H1 (cell line): ENCODE measurements around the gene TATDN2. TPM values are rescaled to one million over a fixed set of nuclear protein-coding genes. Genes with fewer than 3 reads are reported as not detected.

Source experiments
- CTCF ChIA-PET: fragments of 300-600 bp; sonication (Branson Sonifier 250); formaldehyde crosslinking; loops from one replicate; lab custom pipeline; 2021; ENCODE audit not compliant: partially characterized antibody; lab: Charles Lee
- POLR2A ChIA-PET: fragments of 300-600 bp; sonication (Branson Sonifier 250); formaldehyde crosslinking; loops from one replicate; lab custom pipeline; 2021; ENCODE audit warnings: inconsistent platforms; ENCODE audit not compliant: partially characterized antibody; lab: Charles Lee
- DNase-seq, 2 experiments: peaks; one replicate each; pipeline versions ENCODE4 v3.0.0 to v3.0.0-alpha.2; 2010 to 2022; ENCODE audit warnings: low spot score in 2 of 2, low read depth in 1 of 2, mixed read lengths in 1 of 2
- FAIRE-seq: peaks from 2 replicates; lab custom pipeline; 2011; peaks lifted over from hg19 to GRCh38; lab: Jason Lieb, UNC
- H2AFZ ChIP-seq: 2 replicates; pipeline ENCODE4 v1.8.1; 2012; ENCODE audit warnings: low read length, inconsistent platforms
- H2AK5ac ChIP-seq: 2 replicates; pipeline ENCODE4 v1.6.1; 2013; ENCODE audit warnings: low read depth, low read length
- H2BK120ac ChIP-seq: replicated peaks from 2 replicates; pipeline ENCODE3; 2013; ENCODE audit warnings: low read depth, low read length, inconsistent platforms
- H2BK12ac ChIP-seq: 2 replicates; pipeline ENCODE4 v1.6.1; 2013; ENCODE audit warnings: low read depth, low read length
- H2BK15ac ChIP-seq: 2 replicates; pipeline ENCODE4 v1.6.1; 2013; ENCODE audit warnings: low read length
- H2BK20ac ChIP-seq: 2 replicates; pipeline ENCODE4 v1.6.1; 2013; ENCODE audit warnings: low read length
- H2BK5ac ChIP-seq: 2 replicates; pipeline ENCODE4 v1.6.1; 2013; ENCODE audit warnings: low read depth, low read length
- H3K14ac ChIP-seq: 2 replicates; pipeline ENCODE4 v1.6.1; 2013; ENCODE audit warnings: inconsistent platforms; ENCODE audit not compliant: insufficient read length
- H3K18ac ChIP-seq: 2 replicates; pipeline ENCODE4 v1.6.1; 2013; ENCODE audit warnings: low read length; ENCODE audit errors: extremely low read depth
- H3K23ac ChIP-seq: 2 replicates; pipeline ENCODE4 v1.6.1; 2013; ENCODE audit warnings: inconsistent platforms; ENCODE audit not compliant: insufficient read length
- H3K23me2 ChIP-seq: 2 replicates; pipeline ENCODE4 v1.6.1; 2013; ENCODE audit warnings: low read depth, low read length
- H3K27ac ChIP-seq: 2 replicates; pipeline ENCODE4 v1.6.1; 2011; ENCODE audit warnings: low read depth, low read length, inconsistent platforms
- H3K27me3 ChIP-seq, 4 experiments: replicated peaks in 1 of 4; 1 replicate in 1 of 4; 2 replicates in 3 of 4; pipeline versions ENCODE4 v1.6.1 to v1.8.1; 2011 to 2013; ENCODE audit warnings: low read length in 3 of 4, mild to moderate bottlenecking in 3 of 4, inconsistent platforms in 2 of 4, mixed read lengths in 2 of 4, moderate library complexity in 1 of 4; ENCODE audit not compliant: control insufficient read depth in 3 of 4, insufficient read depth in 3 of 4; ENCODE audit errors: extremely low read depth in 1 of 4
- H3K36me3 ChIP-seq, 4 experiments: 2 replicates each; pipeline versions ENCODE4 v1.6.1 to v1.8.1; 2011 to 2013; ENCODE audit warnings: mild to moderate bottlenecking in 4 of 4, low read length in 3 of 4, moderate library complexity in 2 of 4, control low read depth in 1 of 4, inconsistent platforms in 1 of 4; ENCODE audit not compliant: insufficient read depth in 4 of 4, control insufficient read depth in 2 of 4
- H3K4ac ChIP-seq: replicated peaks from 2 replicates; pipeline ENCODE3; 2013; ENCODE audit warnings: low read length, low read depth, mixed read lengths, inconsistent platforms; ENCODE audit not compliant: insufficient read length
- H3K4me1 ChIP-seq, 4 experiments: replicated peaks in 1 of 4; 1 replicate in 1 of 4; 2 replicates in 3 of 4; pipeline versions ENCODE4 v1.6.1 to v1.8.1; 2011 to 2013; ENCODE audit warnings: low read length in 3 of 4, inconsistent platforms in 2 of 4, mixed read lengths in 1 of 4; ENCODE audit not compliant: insufficient read depth in 4 of 4, control insufficient read depth in 3 of 4
- H3K4me2 ChIP-seq, 2 experiments: 2 replicates each; pipeline versions ENCODE4 v1.6.1 to v1.8.1; 2011 to 2013; ENCODE audit warnings: low read depth in 2 of 2, low read length in 2 of 2, control low read depth in 1 of 2, inconsistent platforms in 1 of 2, mild to moderate bottlenecking in 1 of 2; ENCODE audit not compliant: insufficient read depth in 1 of 2
- H3K4me3 ChIP-seq, 4 experiments: fragments of 200-600, 300-600 bp in 1 of 4; sonication (generic), shearing (Covaris generic), sonication (Bioruptor Twin) in 1 of 4; 2 replicates each; pipeline versions ENCODE4 v1.5.1 to v1.8.1; 2011 to 2016; ENCODE audit warnings: low read length in 4 of 4, low read depth in 3 of 4, control low read depth in 2 of 4, inconsistent platforms in 2 of 4, mild to moderate bottlenecking in 2 of 4, mixed read lengths in 1 of 4, moderate library complexity in 1 of 4; ENCODE audit not compliant: insufficient read depth in 2 of 4; ENCODE audit errors: extremely low read depth in 1 of 4
- H3K56ac ChIP-seq: replicated peaks from 2 replicates; pipeline ENCODE3; 2013; ENCODE audit warnings: low read depth, mild to moderate bottlenecking, mixed read lengths, low read length, inconsistent platforms; ENCODE audit not compliant: insufficient read length
- H3K79me1 ChIP-seq: 2 replicates; pipeline ENCODE4 v1.6.1; 2013; ENCODE audit warnings: low read depth, low read length, control low read depth
- H3K79me2 ChIP-seq, 2 experiments: 2 replicates each; pipeline versions ENCODE4 v1.6.1 to v1.8.1; 2012 to 2013; ENCODE audit warnings: low read length in 2 of 2, mild to moderate bottlenecking in 2 of 2, inconsistent platforms in 1 of 2; ENCODE audit not compliant: insufficient read depth in 2 of 2, control insufficient read depth in 1 of 2
- H3K9ac ChIP-seq, 4 experiments: replicated peaks in 1 of 4; 1 replicate in 1 of 4; 2 replicates in 3 of 4; pipeline versions ENCODE4 v1.6.1 to v1.8.1; 2011 to 2013; ENCODE audit warnings: low read depth in 3 of 4, low read length in 3 of 4, control low read depth in 2 of 4, mild to moderate bottlenecking in 2 of 4, moderate library complexity in 2 of 4, inconsistent platforms in 1 of 4; ENCODE audit errors: extremely low read depth in 1 of 4
- H3K9me3 ChIP-seq, 2 experiments: 2 replicates each; pipeline versions ENCODE4 v1.6.1 to v1.8.1; 2012 to 2013; ENCODE audit warnings: mild to moderate bottlenecking in 2 of 2, moderate library complexity in 2 of 2, control low read depth in 1 of 2, inconsistent platforms in 1 of 2, low read depth in 1 of 2, low read length in 1 of 2, mixed read lengths in 1 of 2; ENCODE audit not compliant: insufficient read depth in 2 of 2
- H4K20me1 ChIP-seq, 2 experiments: replicated peaks in 1 of 2; 2 replicates each; pipeline versions ENCODE3 to v1.8.1; 2011 to 2013; ENCODE audit warnings: inconsistent platforms in 2 of 2, low read length in 2 of 2, mild to moderate bottlenecking in 1 of 2; ENCODE audit not compliant: insufficient read depth in 2 of 2, control insufficient read depth in 1 of 2
- H4K5ac ChIP-seq: 2 replicates; pipeline ENCODE4 v1.6.1; 2013; ENCODE audit warnings: low read length, low read depth, mixed read lengths, inconsistent platforms; ENCODE audit not compliant: insufficient read length
- H4K8ac ChIP-seq: 2 replicates; pipeline ENCODE4 v1.8.0; 2013; ENCODE audit warnings: mild to moderate bottlenecking, moderate library complexity, low read length, inconsistent platforms; ENCODE audit not compliant: insufficient read depth; ENCODE audit errors: extremely low read depth
- H4K91ac ChIP-seq: replicated peaks from 2 replicates; pipeline ENCODE3; 2013; ENCODE audit warnings: low read length, mixed read lengths, inconsistent platforms; ENCODE audit not compliant: insufficient read length
- SIN3A ChIP-seq, 2 experiments: IDR thresholded peaks in 1 of 2; conservative IDR thresholded peaks in 1 of 2; 2 replicates each; pipeline ENCODE4 v1.6.1; 2011 to 2012; ENCODE audit warnings: low read length in 2 of 2, improper control_type of control experiment in 1 of 2, low read depth in 1 of 2, mild to moderate bottlenecking in 1 of 2
- SP4 ChIP-seq: IDR thresholded peaks from 2 replicates; pipeline ENCODE4 v1.6.1; 2012; ENCODE audit warnings: low read length, inconsistent platforms
- SUZ12 ChIP-seq: fragments of 200-600 bp; sonication (generic); IDR thresholded peaks from 2 replicates; pipeline ENCODE4 v1.6.1; 2012; ENCODE audit warnings: mild to moderate bottlenecking, inconsistent platforms, low read length, moderate library complexity, mixed read lengths
- TBP ChIP-seq: IDR thresholded peaks from 2 replicates; pipeline ENCODE4 v1.6.1; 2011; ENCODE audit warnings: low read depth, low read length, improper control_type of control experiment
- WGBS, 2 experiments: shearing (Covaris generic) in 1 of 2; methylation state at CpG; one replicate each; pipeline versions ENCODE4 v1.1.6 to v1.1.7; 2013 to 2015; ENCODE audit warnings: low lambda C conversion rate in 2 of 2, mixed read lengths in 2 of 2, inconsistent platforms in 1 of 2, low coverage in 1 of 2, missing lambda C conversion rate in 1 of 2; ENCODE audit not compliant: insufficient replicate concordance in 2 of 2, insufficient coverage in 1 of 2, insufficient read length in 1 of 2; ENCODE audit errors: extremely low coverage in 1 of 2, missing lambda C conversion rate in 1 of 2; 5-methylcytosine and 5-hydroxymethylcytosine counted together
- polyA plus RNA-seq, 7 experiments: library from polyadenylated mRNA; depleted of rRNA in 3 of 7; stranded (reverse) in 5 of 7; unstranded in 2 of 7; fragments of >200 nt in 5 of 7; fragments of 200-250 nt in 2 of 7; gene quantifications; 1 replicate in 5 of 7; 2 replicates in 1 of 7; 4 replicates in 1 of 7; pipeline versions ENCODE4 v1.2.1 to v1.2.3, GENCODE V29; 2011 to 2013; ENCODE audit warnings: missing spikeins in 2 of 7, mixed read lengths in 2 of 7
- total RNA-seq: library from RNA; stranded (reverse); fragmentation: NEBNext Ultra II Directional; extraction: Animal tissue kit (Norgen Biotek cat#: 25700); gene quantifications from 2 replicates; pipeline ENCODE4 v1.2.1, GENCODE V29; 2021

Gene TATDN2
- total and polyA plus RNA-seq, 2 of the 8 experiments (the other 6 are each of a cell fraction or from before 2014, with no cell fraction given), result 12.1 to 34.8 TPM

GRCh38 chr3:10312861-10313260 lies 64.6 kb downstream of the TATDN2 start:
- Histone ChIP-seq H2BK15ac (no peak overlapping the region), H3K9me3 (no peaks in the 10 kb centered on the region), H3K36me3 (peaks cover 29 to 73% (median 56%) of the 10 kb centered on the region in 4 experiments), H4K91ac (no peak overlapping the region), H4K8ac (no peak overlapping the region), H2AK5ac (no peak overlapping the region), H2BK120ac (no peak overlapping the region), H3K23ac (no peak overlapping the region), H3K27ac (no peak overlapping the region), H3K14ac (no peak overlapping the region), H2BK12ac (no peak overlapping the region), H3K4me3 (no peak overlapping the region), H3K56ac (no peak overlapping the region), H3K4ac (no peak overlapping the region), H2BK20ac (no peak overlapping the region), H2AFZ (no peak overlapping the region), H3K4me2 (no peak overlapping the region), H2BK5ac (no peak overlapping the region), H3K4me1 (no peaks in the 10 kb centered on the region), H3K27me3 (no peaks in the 10 kb centered on the region), H4K20me1 (peaks cover 0 to 8% of the 10 kb centered on the region in 2 experiments), H3K18ac (no peak overlapping the region), H4K5ac (no peak overlapping the region), H3K79me1 (0 out of 2 replicates have a peak, but pooled peaks cover 2% of the 10 kb centered on the region), H3K79me2 (no peaks in the 10 kb centered on the region; a peak in 1 of 4 replicates), H3K23me2 (no peaks in the 10 kb centered on the region), H3K9ac (no peak overlapping the region)
- TF ChIP-seq TBP, result no peak
- TF ChIP-seq SUZ12, result no peak
- no peak for TF ChIP-seq SIN3A (conservative IDR thresholded peaks at IDR 0.05 in 1 of 2, IDR thresholded peaks at IDR 0.05 in 1 of 2; ENCODE audit: low read depth in 1 of 2, low read length in 2 of 2)
- TF ChIP-seq SP4, result no peak
- no peak for FAIRE-seq
- CTCF ChIA-PET, result interaction anchor here (0.8 to 3.1 kb wide), 3 partner anchors 26 to 111 kb away, joined by 3 to 11 read pairs (median 3); no protein-coding TSS in a partner anchor
- no peak for DNase-seq
- WGBS, 2 experiments, result 93% methylated on average over 3 of the region's 3 CpGs; no CpG with 5 or more reads in 1 of the 2 experiments
- POLR2A ChIA-PET, result interaction anchor here (1.0 to 2.1 kb wide), 6 partner anchors 8 to 123 kb away, joined by 3 to 10 read pairs (median 4); partner anchors contain the start of gene SEC13
